Ramos (cell line): ENCODE results near the gene ETFA.

ENCODE experiments used
- in situ Hi-C: fragments of 300-500 bp; cut with MboI; formaldehyde crosslinking; loops from one replicate; pipeline ENCODE4 v1.14.3; 2022; ENCODE audit warnings: low sequenced_read_pairs; ENCODE audit not compliant: unreplicated experiment

Gene ETFA

DNA sequence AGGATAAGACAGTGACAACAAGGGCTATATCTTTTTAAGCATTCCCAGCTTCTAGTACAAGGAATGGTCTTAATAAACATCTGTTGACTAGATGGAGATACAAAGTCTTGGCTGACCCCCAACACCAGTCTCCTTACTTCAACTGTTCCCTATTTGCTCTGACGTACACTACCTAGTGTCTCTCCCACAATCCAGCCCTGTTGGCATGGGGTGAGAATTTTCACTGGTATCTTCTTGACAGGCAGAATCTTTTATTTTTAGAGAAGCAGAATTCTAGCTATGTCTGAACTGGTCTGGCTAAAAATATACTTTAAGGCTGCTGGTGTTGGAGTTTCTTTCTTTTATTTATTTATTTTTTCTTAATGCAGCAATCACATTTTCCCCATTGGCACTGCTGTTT lies 82.0 kb downstream of the ETFA start:
- in situ Hi-C loops, result no loop called here

DNA sequence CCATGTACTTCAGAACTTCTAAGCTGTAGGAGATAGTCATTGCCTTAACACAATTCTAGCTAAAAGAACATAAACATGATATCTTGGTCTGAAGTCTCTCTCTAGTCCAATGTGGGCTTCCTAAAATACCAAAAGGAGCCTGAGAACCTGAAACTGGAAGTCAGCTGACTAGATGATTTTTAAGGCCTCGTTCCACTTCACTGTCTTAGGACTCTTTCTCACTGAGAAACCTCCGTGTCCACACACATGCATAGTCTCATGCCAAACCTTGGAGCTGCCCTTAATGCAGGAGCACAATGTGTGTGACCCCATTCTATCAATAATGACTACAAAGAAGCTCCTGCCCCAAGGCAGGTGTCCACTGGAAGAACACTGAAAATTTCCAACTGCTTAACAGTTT lies 87.7 kb downstream of the ETFA start:
- in situ Hi-C loops, result no loop called here

- in situ Hi-C loops, result no loop called here
Observed at GRCh38 chr15:76222159-76222558, 89.1 kb downstream of the ETFA start.

- in situ Hi-C loops, result no loop called here
Observed at GRCh38 chr15:76221085-76221767, 90.0 kb downstream of the ETFA start.

DNA sequence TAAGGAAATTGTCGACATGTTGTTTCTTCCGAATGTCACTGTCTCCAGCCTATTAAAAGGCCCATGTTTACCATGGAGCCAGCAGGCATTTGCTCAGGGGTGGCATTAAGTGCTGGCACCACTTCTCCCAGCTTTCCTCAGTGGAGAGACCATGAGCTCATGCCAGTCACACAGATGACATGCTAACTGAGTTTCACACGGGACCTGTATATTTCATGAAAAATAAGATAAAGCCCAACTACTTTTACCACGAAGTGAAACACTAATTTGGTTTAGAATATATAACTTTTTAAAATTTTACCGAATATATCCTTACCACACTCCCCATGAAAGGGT lies 93.4 kb downstream of the ETFA start:
- in situ Hi-C loops, result no loop called here

DNA sequence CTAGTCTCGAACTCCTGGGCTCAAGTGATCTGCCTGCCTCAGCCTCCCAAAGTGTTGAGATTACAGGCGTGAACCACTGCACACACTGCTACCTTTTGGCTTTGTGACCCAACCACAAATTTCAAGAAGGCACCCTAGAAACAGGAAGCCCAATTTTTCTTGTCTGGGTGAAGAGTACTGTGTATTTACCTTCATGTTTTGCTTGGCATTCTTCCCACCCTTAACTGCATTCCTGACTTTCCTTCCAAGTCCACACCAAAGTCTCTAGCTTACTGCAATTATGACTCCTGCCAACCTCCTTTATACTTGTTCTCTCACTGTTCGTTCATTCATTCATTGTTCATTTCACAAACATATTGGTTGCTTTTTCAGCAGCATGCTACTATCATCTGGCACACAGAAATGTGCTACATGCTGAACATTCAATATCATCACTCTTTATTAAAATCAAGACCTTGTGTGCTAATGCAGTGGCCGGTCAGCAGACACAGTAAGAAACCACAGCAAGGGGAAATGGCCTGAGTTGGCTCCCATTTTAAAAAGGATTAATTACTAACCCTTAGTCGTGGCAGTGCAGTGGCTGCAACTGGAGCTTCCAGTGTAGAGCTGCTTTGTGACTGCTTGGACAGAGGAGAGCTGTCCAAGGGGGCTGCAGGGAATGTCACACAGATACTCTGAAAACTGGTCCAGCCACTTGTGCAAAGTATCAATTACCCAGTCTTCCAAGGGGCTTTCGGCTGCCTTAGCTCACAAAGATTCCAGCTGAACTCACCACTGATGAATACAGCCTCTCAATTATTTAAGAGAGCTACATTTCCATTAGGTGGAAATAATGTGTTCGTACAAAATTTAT lies 94.0 kb downstream of the ETFA start:
- in situ Hi-C loops, result no loop called here

GRCh38 chr15:76215634-76216033 lies 95.6 kb downstream of the ETFA start:
- in situ Hi-C loops, result no loop called here

DNA sequence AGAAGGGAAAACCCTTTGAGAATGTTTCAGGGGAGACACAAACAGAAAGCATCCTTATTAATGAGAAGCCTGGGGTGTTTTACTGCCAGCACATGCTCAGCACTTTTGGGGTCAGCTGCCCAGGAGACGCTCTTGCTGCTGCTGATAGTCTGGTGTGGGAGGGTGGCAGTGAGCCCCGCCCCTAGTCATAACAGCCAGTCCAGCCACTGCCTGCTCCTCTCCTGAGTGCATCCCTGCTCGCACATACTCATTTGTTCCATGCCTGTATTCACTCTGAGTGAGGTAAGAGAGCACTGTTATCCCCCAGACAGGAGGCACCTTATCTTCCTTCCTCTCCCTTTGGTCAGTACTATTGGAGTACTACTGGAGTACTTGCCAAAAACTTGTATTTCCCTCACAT lies 101.3 kb downstream of the ETFA start:
- in situ Hi-C loops, result no loop called here

DNA sequence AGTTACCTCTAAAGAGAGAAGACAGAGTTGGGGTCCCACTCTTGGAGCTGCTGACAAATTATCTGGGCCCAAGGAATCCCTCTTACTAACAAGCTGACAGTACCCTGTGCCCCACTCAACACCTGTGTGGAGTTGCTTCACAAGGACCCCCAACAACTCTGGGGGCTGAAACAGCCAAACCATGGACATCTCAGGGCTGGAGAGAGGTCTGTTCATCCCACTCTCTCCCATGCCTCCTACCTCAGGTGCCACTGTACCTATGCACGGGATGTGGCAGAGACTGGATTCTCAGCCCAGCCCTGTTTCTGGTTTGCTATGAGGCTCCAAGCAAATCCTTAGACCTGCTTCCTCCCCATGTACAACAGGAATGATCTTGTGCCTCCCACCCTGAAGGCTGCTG lies 101.7 kb downstream of the ETFA start:
- in situ Hi-C loops, result no loop called here

DNA sequence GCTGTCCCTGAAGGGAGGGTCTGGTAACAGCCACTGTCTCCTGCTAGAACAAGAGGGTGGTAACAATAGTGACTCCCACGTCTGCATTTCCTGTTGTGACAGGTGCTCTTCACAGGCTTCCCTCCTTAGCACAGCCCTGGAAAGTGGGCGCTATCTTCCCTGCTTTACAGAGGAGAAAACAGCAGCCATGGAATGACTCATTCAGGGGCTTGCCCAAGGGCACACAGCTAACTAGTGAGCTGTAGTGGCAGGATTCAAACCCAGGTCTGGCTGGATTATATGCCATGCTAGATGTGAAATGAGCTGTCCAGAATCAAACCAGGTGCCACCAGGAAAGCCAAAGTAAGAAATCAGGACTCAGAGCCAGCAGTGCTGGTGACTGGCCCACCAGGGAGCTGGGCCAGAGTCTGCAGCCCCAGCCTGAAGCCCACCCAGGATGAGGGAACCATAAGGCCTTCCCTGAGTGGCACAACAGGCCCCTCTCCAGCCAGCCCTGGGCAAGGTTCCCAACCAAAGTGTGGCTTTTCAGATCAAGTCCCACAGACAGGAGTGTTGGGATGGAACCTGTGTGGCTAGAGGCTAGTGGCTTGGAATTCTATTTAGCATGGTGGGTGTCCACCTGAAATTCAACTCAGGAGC lies 102.4 kb downstream of the ETFA start:
- in situ Hi-C loops, result no loop called here

DNA sequence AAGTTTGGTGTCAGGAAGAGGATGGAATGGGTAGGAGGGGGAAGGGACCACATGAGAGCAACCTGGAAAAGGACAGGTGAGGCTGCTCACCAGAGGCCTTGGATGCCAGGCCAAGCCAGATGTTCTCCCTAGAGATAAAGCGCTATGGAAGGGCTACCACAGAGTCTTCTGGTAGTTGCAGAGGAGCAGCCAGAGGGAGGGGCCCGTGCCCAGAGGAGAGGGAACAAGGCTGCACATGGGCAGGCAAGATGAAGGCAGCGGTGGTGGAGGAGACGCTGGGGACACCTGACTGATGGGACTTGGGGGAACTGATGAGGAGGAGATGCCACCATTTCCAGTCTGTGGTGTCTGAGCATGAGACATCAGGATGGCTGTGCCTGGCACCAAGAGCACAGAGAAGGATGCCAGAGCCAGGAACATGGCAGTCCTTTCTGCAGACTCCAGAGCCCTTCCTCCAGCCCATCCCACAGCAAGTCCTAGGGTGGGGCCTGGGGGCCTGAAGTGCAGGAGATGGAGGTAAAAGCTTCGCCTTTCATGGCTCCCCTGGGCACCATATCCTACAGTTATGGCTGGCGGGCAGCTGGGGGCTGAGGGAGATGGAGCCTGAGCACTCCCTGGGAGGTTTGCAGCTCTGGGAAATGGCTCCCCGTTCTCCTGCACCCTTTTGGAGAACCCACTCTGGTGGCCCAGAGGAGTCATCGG lies 103.0 kb downstream of the ETFA start:
- in situ Hi-C loops, result no loop called here

- in situ Hi-C loops, result no loop called here
Observed at GRCh38 chr15:76206325-76206976, 104.8 kb downstream of the ETFA start.

GRCh38 chr15:76204916-76205460 lies 106.3 kb downstream of the ETFA start:
- in situ Hi-C loops, result no loop called here

- in situ Hi-C loops, result no loop called here
Observed at GRCh38 chr15:76204109-76204845, 107.0 kb downstream of the ETFA start.

DNA sequence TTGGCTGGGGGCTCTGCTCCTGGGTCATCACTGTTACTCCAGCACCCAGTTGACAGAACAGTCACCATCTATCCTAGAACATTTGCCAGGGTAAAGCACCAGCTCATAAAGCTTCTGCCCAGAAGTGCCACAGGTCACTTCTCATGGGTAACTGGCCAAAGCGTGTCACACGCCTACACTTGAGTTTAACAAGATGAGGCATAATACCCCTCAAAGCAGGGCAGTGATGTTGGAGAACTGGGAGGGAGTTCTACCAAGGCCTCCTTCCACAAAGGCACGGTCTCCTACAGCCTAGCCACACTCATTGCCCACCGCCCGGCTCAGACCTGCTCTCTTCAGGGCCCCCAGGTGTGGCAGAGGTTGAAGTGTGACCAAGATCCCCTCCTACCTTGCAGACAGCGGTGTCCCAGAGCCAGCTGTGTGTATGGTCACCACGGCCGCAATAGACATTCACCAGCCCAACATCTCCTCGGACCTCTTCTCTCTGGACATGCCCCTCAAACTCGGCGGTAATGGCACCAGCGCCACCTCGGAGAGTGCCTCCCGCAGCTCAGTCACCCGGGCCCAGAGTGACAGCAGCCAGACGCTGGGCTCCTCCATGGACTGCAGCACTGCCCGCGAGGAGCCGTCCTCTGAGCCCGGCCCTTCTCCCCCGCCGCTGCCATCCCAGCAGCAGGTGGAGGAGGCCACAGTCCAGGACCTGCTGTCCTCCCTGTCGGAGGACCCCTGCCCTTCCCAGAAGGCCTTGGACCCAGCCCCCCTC lies 107.7 kb downstream of the ETFA start:
- in situ Hi-C loops, result no loop called here

- in situ Hi-C loops, result no loop called here
Observed at GRCh38 chr15:76201536-76202255, 109.6 kb downstream of the ETFA start.

- in situ Hi-C loops, result no loop called here
Observed at GRCh38 chr15:76200641-76201105, 110.6 kb downstream of the ETFA start.

- in situ Hi-C loops, result no loop called here
Observed at GRCh38 chr15:76200083-76200465, 111.2 kb downstream of the ETFA start.
